22Rv1 (cell line): Measurements from ENCODE around the gene OR5M10.

Experiments used
- CTCF ChIP-seq: fragments of 450-650 bp; IDR thresholded peaks from 2 replicates; pipeline ENCODE4 v1.5.1; 2017; ENCODE audit warnings: mild to moderate bottlenecking
- ZFX ChIP-seq: fragments of 450-650 bp; IDR thresholded peaks from 2 replicates; pipeline ENCODE4 v1.6.1; 2017; ENCODE audit warnings: antibody characterized with exemption, borderline replicate concordance

GRCh38 chr11:56531856-56532255 is 45.7 kb downstream of the OR5M10 start:
- no peak for TF ChIP-seq CTCF
- TF ChIP-seq ZFX: no peak
